HepG2 (cell line): Measurements from ENCODE around the gene SRP72. TPM values are rescaled to one million over a fixed set of nuclear protein-coding genes. Genes with fewer than 3 reads are reported as not detected.
A peak's percentile ranks its signal among the peaks of the same experiment; 100 is the strongest.

Experiments used
- ATAC-seq: fragments of 200-7000 bp; cut with Tn5 transposase; 3 replicates; pipeline ENCODE4 v1.9.1; 2020; ENCODE audit warnings: mild to moderate bottlenecking, moderate library complexity
- BruUV-seq: library from RNA; stranded (reverse); fragments of 400-500 nt; replicated peaks from 2 replicates; lab custom pipeline; 2021; lab: Mats Ljungman, UMichigan
- CTCF ChIA-PET: fragments of 300-600 bp; formaldehyde crosslinking; extraction: SDS; loops from one replicate; lab custom pipeline; 2021; ENCODE audit warnings: low total read pairs, inconsistent platforms, low intra/inter-chr PET ratio; lab: Yijun Ruan, JAX
- POLR2A ChIA-PET: fragments of 350-600 bp; sonication (Branson Sonifier 250); formaldehyde crosslinking; loops from one replicate; lab custom pipeline; 2020; ENCODE audit warnings: antibody characterized with exemption, inconsistent platforms; lab: Yijun Ruan, JAX
- DNase-seq: peaks from one replicate; pipeline ENCODE4 v3.0.0-alpha.2; 2015; ENCODE audit warnings: low spot score
- FAIRE-seq: peaks from 3 replicates; lab custom pipeline; 2011; peaks lifted over from hg19 to GRCh38; lab: Jason Lieb, UNC
- H2AFZ ChIP-seq: one replicate; pipeline ENCODE4 v1.6.1; 2011; ENCODE audit warnings: low read length, inconsistent platforms
- H3K27ac ChIP-seq: fragments of 300-600 bp; 3 replicates; pipeline ENCODE4 v1.8.0; 2011; ENCODE audit warnings: mixed run types, mild to moderate bottlenecking, mixed read lengths, low read length, inconsistent platforms; ENCODE audit not compliant: insufficient read depth; ENCODE audit errors: extremely low read length
- H3K27me3 ChIP-seq, 2 experiments: fragments of 200-600 bp in 1 of 2; 2 replicates in 1 of 2; 3 replicates in 1 of 2; pipeline versions ENCODE4 v1.6.0 to v1.8.0; 2011; ENCODE audit warnings: low read length in 2 of 2, mild to moderate bottlenecking in 2 of 2, moderate library complexity in 2 of 2, inconsistent platforms in 1 of 2; ENCODE audit not compliant: insufficient read depth in 2 of 2, control insufficient read depth in 1 of 2
- H3K36me3 ChIP-seq, 2 experiments: fragments of 200-600 bp in 1 of 2; replicated peaks in 1 of 2; 2 replicates in 1 of 2; 3 replicates in 1 of 2; pipeline versions ENCODE4 v1.5.1 to v1.8.0; 2011; ENCODE audit warnings: low read length in 2 of 2, inconsistent platforms in 1 of 2; ENCODE audit not compliant: insufficient read depth in 2 of 2, control insufficient read depth in 1 of 2
- H3K4me1 ChIP-seq: 2 replicates; pipeline ENCODE4 v1.5.1; 2012; ENCODE audit warnings: low read length, inconsistent platforms; ENCODE audit not compliant: insufficient read depth
- H3K4me2 ChIP-seq: 2 replicates; pipeline ENCODE4 v1.6.0; 2011; ENCODE audit warnings: low read depth, low read length, inconsistent platforms
- H3K4me3 ChIP-seq, 3 experiments: fragments of 200-600 bp in 1 of 3; sonication (generic), shearing (Covaris generic) in 1 of 3; replicated peaks in 1 of 3; 2 replicates each; pipeline ENCODE4 v1.5.1; 2011 to 2016; ENCODE audit warnings: low read length in 3 of 3, inconsistent platforms in 2 of 3, low read depth in 2 of 3, mild to moderate bottlenecking in 2 of 3, control low read depth in 1 of 3, mixed read lengths in 1 of 3; ENCODE audit not compliant: insufficient read depth in 1 of 3
- H3K79me2 ChIP-seq: one replicate; pipeline ENCODE4 v1.6.1; 2011; ENCODE audit warnings: low read length, inconsistent platforms; ENCODE audit not compliant: insufficient read depth
- H3K9ac ChIP-seq: 2 replicates; pipeline ENCODE4 v1.6.0; 2011; ENCODE audit warnings: mild to moderate bottlenecking, low read depth, low read length, inconsistent platforms; ENCODE audit not compliant: insufficient read depth
- H3K9me3 ChIP-seq: 2 replicates; pipeline ENCODE4 v1.5.1; 2012; ENCODE audit warnings: mild to moderate bottlenecking, low read length
- H4K20me1 ChIP-seq: 2 replicates; pipeline ENCODE4 v1.6.0; 2011; ENCODE audit warnings: inconsistent platforms, mild to moderate bottlenecking, low read length, moderate library complexity; ENCODE audit not compliant: insufficient read depth
- ATF7 ChIP-seq, 2 experiments: fragments of 450-650 bp in 1 of 2; sonication (generic) in 1 of 2; formaldehyde crosslinking in 1 of 2; IDR thresholded peaks; 2 replicates each; pipeline versions ENCODE4 v1.4.0 to v1.6.1; 2016 to 2020; ENCODE audit warnings: antibody characterized with exemption in 1 of 2, mild to moderate bottlenecking in 1 of 2, missing genetic modification reagents in 1 of 2
- GATAD2A ChIP-seq: IDR thresholded peaks from 2 replicates; pipeline ENCODE4 v1.6.1; 2016
- HOXA5 ChIP-seq: sonication (generic); formaldehyde crosslinking; IDR thresholded peaks from 2 replicates; pipeline ENCODE4 v1.4.0; 2020; ENCODE audit warnings: missing genetic modification reagents
- POLR2AphosphoS5 ChIP-seq: IDR thresholded peaks from 2 replicates; pipeline ENCODE4 v1.6.1; 2012; ENCODE audit warnings: low read depth, low read length
- RFX3 ChIP-seq: IDR thresholded peaks from 2 replicates; pipeline ENCODE4 v1.6.1; 2016; ENCODE audit warnings: missing biosample characterization, missing genetic modification reagents
- SPEN ChIP-seq: sonication (generic); formaldehyde crosslinking; IDR thresholded peaks from 2 replicates; pipeline ENCODE4 v1.5.1; 2020; ENCODE audit warnings: low read depth, mild to moderate bottlenecking, missing genetic modification reagents
- ZBTB1 ChIP-seq: sonication (generic); formaldehyde crosslinking; IDR thresholded peaks from 2 replicates; pipeline ENCODE4 v1.4.0; 2020; ENCODE audit warnings: missing genetic modification reagents, borderline replicate concordance
- ZNF264 ChIP-seq: sonication (generic); formaldehyde crosslinking; IDR thresholded peaks from 2 replicates; pipeline ENCODE4 v1.4.0; 2020; ENCODE audit warnings: missing genetic modification reagents
- ZNF607 ChIP-seq: sonication (generic); formaldehyde crosslinking; IDR thresholded peaks from 2 replicates; pipeline ENCODE4 v1.5.1; 2020; ENCODE audit warnings: missing genetic modification reagents, mild to moderate bottlenecking, borderline replicate concordance
- WGBS: methylation state at CpG from one replicate; pipeline ENCODE4 v1.1.6; 2017; ENCODE audit warnings: low lambda C conversion rate; 5-methylcytosine and 5-hydroxymethylcytosine counted together
- in situ Hi-C: cut with HindIII; loops from 2 replicates; pipeline ENCODE4 v1.10.0; 2017; ENCODE audit warnings: low pct_unique_long_range_greater_than_20kb; ENCODE audit not compliant: extremely low pct_ligation_motif_present
- intact Hi-C: fragments of 100-400 bp; cut with micrococcal nuclease; formaldehyde crosslinking; loops from one replicate; pipeline ENCODE4 v1.10.0; 2022; ENCODE audit not compliant: unreplicated experiment
- polyA plus RNA-seq, 8 experiments: library from polyadenylated mRNA; depleted of rRNA in 3 of 8; stranded (reverse) in 7 of 8; unstranded in 1 of 8; fragments of >200 nt; fragmentation: Illumina TruSeq in 4 of 8; extraction: Trizol in 4 of 8; gene quantifications; 2 replicates each; pipeline versions ENCODE4 v1.2.1 to v1.2.3, GENCODE V29; 2011 to 2016; ENCODE audit warnings: low read depth in 4 of 8, missing spikeins in 1 of 8, mixed read lengths in 1 of 8; ENCODE audit not compliant: insufficient read depth in 1 of 8
- total RNA-seq, 5 experiments: library from RNA; depleted of rRNA; stranded (reverse); fragments of >200 nt; fragmentation: Illumina TruSeq; extraction: Trizol; gene quantifications; 2 replicates each; pipeline ENCODE4 v1.2.3, GENCODE V29; 2016; ENCODE audit warnings: low read depth in 1 of 5
- TF ChIP-seq, protein P1 (sequence below): IDR thresholded peaks from 2 replicates; pipeline ENCODE4 v1.6.1; 2016
- TF ChIP-seq, protein P2 (sequence below): sonication (generic); formaldehyde crosslinking; IDR thresholded peaks from 2 replicates; pipeline ENCODE4 v1.4.0; 2020; ENCODE audit warnings: missing genetic modification reagents

Gene SRP72
- total and polyA plus RNA-seq, 2 of the 13 experiments (the other 11 are each of a cell fraction or from before 2014, with no cell fraction given), result 64.9 to 75.6 TPM

DNA sequence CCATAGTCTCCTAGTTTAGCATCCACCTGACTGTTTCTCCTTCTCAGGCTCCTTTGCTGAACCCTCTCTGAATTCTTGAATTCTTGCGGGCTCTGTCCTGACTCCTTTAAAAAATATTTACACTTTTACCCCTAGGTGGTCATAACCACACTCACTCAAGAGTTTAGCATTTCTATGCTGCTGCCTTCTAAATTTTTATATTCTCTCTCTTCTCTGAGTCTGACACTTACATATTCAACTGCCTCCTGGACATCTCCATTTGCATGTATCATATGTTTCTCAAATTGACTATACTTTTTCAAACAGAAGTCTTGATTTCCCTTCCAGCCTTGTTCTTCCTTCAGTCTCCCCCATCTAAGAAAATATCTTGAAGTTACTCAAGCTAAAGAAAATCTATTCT lies 69.7 kb downstream of the SRP72 start (continued):
- TF ChIP-seq, protein P1, sequence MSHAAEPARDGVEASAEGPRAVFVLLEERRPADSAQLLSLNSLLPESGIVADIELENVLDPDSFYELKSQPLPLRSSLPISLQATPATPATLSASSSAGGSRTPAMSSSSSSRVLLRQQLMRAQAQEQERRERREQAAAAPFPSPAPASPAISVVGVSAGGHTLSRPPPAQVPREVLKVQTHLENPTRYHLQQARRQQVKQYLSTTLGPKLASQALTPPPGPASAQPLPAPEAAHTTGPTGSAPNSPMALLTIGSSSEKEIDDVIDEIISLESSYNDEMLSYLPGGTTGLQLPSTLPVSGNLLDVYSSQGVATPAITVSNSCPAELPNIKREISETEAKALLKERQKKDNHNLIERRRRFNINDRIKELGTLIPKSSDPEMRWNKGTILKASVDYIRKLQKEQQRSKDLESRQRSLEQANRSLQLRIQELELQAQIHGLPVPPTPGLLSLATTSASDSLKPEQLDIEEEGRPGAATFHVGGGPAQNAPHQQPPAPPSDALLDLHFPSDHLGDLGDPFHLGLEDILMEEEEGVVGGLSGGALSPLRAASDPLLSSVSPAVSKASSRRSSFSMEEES (CRISPR knock-in tag), result no peak
- TF ChIP-seq, protein P2, sequence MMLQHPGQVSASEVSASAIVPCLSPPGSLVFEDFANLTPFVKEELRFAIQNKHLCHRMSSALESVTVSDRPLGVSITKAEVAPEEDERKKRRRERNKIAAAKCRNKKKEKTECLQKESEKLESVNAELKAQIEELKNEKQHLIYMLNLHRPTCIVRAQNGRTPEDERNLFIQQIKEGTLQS, result no peak
- TF ChIP-seq GATAD2A (CRISPR knock-in tag) (no peak), ZBTB1 (no peak), SPEN (CRISPR knock-in tag) (no peak), HOXA5 (no peak)

GRCh38 chr4:56540826-56541225 lies 73.4 kb downstream of the SRP72 start:
- in situ Hi-C loops, result no loop called here
- no TSS peak for BruUV-seq

More at GRCh38 chr4:56540826-56541225, 73.4 kb downstream of the SRP72 start:
- Histone ChIP-seq H3K4me3 (no peak overlapping the region), H3K9ac (no peak overlapping the region), H3K27ac (no peak overlapping the region), H3K9me3 (no peaks in the 10 kb centered on the region), H3K27me3 (0 out of 5 replicates have a peak, but pooled peaks cover 0 to 4% of the 10 kb centered on the region in 2 experiments), H2AFZ (no peak overlapping the region), H3K4me2 (no peak overlapping the region), H3K4me1 (0 out of 2 replicates have a peak, but pooled peaks cover 11% of the 10 kb centered on the region), H3K79me2 (no peaks in the 10 kb centered on the region), H3K36me3 (no peaks in the 10 kb centered on the region), H4K20me1 (no peaks in the 10 kb centered on the region)
- TF ChIP-seq ZNF607 (CRISPR knock-in tag) (no peak), RFX3 (no peak), ATF7 (IDR thresholded peaks at IDR 0.05) (peak; percentile 5; the same call in 1 of the 2 replicates), ATF7 (CRISPR knock-in tag; IDR thresholded peaks at IDR 0.05) (no peak), POLR2AphosphoS5 (no peak), ZNF264 (CRISPR knock-in tag) (no peak)
- 71% methylated on average over 4 of the region's 4 CpGs for WGBS
- CTCF ChIA-PET, result no interaction called here
- FAIRE-seq (no peak), DNase-seq (no peak), ATAC-seq (no peak)
- POLR2A ChIA-PET, result no interaction called here
- intact Hi-C loops, result no loop called here
